Cortex of kidney (tissue), 1 donor: ENCODE data around the gene DENND4B.

Source experiments
- DNase-seq: peaks from one replicate; lab custom pipeline; 2025; lab: John Stamatoyannopoulos, UW

Gene DENND4B

DNA sequence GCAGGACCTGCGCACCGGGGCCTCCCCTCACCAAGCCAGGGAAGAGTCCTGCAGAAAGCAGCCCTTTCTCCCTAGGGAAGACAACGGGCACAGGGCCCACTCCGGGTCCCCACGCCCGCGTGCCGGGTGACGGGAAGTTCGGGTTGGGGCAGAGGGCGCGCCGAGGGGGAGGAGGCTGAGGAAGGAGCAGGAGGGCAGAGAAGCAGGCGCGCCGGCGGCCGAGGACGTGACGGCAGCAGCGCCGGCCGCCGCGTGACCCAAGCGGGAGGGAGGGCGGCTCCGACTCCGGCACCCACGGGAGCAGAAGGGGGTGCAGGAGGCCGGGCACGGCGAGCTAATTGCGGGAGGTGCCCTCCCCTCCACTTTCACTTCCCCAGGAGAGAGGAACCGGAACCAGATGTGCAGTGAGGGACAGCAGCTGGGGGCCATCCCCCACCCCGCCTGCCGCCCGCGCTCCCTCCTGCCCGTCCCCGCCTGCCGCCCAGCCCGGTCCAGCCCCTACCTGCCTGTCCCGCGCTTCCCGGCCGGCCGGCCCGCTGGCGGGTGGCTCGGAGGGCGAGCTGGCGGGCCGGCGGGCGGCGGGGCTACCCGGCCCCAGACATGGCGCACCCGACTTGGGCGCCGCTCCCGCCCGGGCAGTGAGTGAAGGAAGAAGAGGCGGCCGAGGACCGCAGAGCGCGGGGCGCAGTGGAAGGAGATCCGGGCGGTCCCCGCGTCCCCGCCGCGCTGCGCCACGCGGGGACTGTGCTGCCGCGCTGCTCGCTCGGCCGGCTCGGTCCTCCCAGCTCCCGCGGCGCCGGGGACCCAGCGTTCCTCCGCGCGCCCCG, 510 bp downstream of the DENND4B start:
- DNase-seq, result no peak

DNA sequence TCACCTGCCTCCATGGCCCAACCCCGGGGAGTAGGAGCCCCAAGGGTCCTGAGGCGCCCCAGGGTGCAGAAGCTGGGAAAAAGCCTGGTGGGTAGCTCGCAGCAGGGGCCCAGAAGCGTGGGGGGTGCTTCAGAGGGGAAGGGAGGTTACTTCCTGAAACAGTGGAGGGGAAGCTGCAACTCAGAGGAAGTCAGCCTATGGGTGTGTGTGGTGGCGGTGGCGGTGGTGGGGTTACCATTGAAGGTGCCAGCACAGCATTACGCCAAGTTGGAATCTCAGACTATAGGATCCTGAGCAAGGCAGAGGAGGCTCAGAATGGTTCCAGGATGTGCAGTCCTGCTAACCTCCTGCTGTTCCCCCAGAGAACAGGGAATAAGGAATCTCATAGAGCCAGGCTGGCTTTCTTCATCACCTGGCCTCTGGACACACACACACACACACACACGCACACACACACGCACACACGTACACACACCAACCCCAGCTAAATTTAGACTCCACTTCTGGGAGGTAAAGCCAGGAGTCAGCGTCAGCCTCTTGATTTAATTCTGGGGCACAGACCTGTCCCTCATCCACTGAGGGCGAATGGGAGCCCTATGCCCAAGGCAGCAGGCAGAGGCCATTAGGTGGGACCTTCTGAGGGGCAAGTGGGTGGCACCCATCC, 1.3 kb downstream of the DENND4B start:
- DNase-seq, result no peak

DNA sequence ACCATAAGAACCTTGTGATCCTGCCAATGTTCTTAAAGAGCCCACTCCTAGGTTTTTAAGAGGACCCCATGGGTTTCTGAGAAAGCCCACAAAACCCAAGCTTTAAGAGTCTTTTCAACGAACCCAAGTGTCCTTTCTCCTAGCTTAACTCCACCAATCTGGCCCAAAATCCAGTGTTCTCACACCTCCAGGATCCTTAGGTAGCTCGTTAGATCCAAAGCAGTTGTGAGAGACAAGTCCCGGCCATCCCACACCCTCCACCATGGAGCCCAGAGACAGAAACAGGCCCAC, 1.7 kb downstream of the DENND4B start:
- no peak for DNase-seq

DNA sequence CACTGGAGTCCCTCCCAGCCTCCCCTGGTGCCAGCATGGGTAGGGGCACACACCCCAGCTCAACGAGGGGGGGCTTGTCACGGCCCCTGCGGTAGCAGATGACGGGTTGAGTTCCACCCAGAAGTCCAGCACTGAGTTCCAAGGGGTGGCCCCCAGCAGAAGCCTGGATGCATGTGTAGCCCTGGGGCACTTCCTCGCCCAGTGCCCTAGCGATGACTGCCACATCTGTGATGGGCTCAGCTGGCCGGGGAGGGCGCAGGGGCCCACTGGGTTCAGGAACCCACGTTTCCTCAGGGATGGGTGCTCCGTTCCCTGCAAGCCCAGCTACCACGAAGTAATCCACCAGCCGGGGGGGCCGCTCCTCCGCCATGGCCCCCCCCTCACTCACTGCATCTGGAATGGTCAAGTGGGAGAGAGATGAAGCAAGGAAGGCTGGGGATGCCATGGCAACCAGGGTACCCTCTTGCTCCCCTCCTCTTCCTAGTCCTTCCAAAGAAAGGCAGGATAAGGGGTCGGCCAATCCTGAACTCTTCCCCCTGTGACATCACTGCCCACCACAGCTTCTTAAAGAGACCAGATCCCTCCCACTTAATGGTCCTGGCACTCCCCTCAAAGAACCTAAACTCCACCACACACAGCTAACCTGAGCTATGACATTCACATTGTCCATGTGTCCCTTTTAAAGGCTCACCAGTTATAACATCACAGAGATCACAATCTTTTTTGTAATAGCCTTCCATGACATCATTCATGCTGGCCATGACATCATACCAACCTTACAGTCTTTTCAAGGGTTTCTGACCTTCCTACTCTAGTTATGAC, 2.3 kb downstream of the DENND4B start:
- DNase-seq, result no peak

DNA sequence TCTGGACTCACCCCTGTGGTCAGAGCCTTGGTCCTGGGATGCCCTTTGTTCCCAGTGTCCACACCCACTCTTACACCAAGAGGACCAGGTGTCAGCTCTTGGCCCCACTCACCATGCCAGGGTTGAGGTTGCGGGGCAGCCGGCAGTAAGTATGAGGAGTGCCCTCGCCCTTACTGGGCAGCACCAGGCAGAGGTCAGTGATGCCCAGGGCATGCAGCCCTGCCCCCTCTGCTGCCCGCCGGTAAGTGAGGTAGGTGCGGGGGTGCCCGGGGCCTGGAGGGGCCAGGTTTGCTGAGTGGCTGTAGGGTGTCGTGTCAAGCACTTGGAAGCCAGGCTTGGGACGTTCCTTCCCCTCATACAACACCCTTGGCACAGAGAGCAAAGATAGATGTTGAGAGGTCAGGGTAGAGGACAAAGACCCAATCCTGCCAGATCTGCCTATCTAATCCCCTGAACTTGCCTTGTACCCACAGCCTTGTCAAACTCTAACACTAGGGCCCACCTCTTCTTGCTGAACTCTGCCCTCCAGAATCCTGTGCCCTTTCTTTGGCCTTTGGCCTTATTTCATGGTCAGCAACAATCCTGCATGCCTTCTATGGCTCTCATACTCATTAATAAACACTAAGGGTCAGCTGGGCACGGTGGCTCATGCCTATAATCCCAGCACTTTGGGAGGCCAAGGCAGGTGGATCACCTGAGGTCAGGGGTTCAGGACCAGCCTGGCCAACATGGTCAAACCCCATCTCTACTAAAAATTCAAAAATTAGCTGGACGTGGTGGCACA, 3.6 kb downstream of the DENND4B start:
- DNase-seq, result no peak

DNA sequence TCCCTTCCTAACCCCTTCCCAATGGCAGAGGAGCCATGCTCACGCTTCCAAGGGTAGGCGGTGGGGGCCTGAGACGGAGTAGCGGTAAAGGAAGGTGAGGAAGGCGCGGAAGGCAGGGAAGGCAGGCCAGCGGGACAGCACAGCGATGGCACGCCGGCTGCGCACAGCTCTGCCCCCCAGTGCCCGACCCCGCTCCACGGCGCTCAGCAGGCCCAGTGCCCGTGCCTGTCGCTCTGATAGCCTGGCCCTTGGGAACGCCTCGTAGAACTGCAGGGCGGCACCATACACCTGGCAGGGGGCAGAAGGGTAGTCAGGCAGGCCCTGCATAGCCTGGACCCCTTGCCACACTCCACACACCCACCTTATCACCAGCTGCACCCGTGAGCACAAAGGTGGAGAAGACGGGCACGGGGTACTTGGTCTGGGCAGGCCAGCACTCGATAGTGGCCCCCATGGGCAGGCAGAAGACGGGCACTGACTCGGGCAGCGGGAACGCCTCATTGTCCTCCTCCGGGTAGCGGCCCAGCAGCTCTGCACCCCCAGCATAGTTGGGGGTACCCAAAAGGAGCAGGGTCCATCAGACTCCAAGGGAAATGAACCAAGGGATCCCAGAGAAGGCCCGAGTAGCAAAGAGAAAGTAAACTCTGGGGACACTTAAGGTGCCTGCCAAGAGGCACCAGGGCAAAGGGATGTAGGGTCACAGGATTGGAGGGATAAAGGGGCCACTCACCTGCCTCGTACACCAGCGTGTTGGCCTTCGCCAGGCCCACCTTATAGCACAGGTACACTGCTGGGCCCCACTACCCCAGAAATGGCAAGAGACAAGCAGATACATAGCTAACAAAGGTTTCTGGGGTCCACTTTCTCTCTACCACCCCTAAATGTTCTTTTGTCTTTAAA, 4.4 kb downstream of the DENND4B start:
- DNase-seq, result no peak

DNA sequence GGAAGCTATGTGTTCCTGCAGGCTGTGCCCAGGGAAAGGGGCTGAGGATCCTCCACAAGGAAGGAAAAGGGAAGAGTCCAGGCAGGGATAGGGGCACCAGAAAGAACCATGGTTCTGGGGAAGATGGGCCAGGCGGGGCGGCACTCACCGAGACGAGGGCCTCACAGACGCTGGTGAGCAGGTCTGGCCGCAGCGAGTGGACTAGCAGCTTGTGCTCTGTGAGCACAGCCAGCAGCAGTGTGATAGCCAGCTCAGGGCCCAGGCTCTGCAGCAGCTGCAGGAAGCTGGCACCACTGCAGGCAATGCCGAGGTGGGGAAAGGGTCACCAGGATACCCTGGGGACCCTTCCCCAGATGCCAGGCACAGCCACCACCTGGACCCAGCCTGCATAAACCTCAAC, 5.8 kb downstream of the DENND4B start:
- DNase-seq, result no peak

DNA sequence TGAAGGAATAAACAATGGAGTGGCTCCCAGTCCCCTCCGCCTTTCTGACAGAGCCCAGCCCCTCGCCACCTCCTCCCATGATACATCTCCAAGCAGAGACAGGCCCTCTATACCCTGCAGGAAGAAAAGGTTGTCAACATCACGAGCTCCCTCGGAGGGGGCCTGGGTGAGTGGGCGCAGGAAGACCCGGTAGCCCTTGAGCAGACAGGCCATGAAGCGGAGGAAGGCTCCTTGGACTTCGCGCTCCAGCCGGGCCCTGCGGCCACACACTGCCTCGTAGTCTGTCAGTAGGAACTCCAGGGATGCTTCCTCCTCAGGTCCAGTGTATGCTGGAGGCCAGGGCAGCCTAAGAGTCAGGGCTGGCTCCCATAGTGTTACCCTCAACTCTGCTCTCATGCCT, 7.0 kb downstream of the DENND4B start:
- DNase-seq, result no peak

DNA sequence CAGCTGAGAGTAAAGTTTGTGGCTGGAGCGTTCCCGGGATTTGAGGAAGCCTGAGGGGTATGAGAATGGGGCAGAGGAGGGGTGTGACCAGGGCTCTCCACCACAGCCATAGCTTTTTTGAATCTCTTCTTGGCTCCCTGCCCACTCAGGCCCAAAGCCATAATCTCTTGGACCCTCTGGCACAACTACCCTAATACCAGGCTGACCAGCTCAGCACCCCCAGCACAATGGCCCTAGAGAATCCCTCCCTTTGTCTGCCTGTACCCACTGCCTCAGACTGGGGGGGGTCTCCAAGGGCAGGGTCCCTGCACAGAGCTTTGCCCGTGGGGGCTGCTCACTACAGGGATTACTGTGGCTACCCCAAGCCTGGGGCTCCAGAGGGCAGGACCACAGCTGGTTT, 7.5 kb downstream of the DENND4B start:
- DNase-seq, result no peak

DNA sequence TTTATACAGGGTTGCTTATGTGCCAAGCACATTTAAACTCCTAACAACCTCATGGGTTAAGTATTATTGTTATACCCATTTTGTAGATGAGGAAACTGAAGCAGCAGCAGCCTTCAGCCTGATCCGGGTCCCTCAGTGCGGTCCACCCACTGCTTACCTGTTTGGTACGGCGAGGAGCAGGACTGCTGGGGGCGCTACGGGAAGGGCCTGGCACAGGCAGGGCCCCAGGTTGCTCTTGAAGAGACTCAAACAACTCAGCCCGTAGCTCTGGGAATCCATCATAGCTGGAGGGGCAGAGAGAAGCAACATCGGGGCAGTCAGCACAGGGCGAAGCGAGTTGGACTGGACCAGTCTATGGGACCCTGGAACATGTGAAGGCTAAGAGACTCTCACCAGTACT, 9.2 kb downstream of the DENND4B start:
- DNase-seq, result no peak

DNA sequence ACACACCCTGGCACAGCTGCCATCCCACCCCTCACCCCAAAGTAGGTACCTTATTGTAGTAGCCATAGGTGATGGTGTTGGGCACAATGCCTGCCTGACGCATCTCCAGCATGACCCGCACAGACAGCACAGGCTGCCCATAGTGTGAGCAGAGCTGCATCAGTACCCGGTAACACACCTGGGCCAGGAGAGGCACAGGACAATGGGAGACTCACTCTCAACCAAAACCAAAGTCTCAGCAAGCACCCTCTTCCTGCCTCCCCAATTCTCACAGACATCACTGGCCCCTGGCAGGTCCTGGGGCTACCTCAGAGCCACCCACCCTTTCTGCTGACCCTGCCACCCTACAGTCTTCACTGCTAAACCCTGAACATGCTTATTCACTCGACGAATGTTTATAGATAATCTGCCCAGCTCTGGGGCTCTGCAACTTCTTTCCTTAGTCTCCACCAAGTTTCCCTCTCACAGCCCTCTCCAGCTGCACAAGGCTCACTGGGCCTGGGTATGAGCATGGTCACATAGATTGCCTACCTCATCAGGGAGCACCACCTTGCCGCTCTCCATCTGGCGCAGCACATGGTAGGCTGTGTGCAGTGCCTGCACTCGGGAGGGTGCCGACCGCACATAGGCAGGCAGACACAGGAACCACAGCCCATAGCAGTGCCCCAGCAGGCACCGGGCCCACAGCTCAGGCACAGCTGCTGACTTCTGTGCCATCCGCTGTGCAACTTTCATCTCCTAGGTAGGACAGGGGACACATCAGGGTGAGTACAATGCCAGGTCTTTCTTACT, 10.3 kb downstream of the DENND4B start:
- DNase-seq, result no peak

DNA sequence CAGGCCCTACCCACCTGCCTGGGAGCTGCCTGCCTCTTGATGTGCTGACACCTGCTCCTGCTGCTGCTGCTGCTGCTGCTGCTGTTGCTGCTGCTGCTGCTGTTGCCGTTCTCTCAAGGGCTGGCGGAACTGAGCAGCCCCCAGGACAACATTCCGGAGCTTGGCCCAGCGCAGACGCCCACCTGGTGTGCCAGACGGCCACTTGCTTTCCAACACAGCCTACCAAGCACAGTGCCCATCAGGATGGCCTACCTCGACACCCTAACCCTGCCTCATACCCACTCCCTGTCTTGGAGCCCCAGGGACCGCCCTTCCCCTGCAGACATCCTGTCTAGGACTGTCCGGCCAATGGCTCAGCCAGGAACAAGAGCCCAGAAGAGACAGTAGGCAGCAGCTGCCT, 11.8 kb downstream of the DENND4B start:
- no peak for DNase-seq

DNA sequence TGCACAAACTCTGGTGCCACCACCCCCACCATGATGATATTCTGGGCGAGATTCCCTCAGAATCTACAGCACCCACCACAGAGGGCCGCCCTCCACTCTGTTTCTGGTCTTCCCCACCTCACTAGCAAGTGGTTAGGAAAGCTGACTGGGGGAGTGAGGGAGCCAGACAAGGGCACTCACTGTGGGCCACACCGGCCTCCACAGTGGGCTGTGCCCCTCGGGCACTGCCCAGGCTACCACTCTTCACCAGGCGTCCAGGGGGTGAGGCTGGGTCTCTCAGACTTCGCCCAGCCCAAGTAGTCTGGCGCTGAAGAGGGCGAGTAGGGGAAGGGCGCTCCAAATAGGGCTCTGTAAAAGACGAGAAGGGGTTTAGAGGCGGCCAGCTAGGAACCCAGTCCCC, 12.6 kb downstream of the DENND4B start:
- no peak for DNase-seq

DNA sequence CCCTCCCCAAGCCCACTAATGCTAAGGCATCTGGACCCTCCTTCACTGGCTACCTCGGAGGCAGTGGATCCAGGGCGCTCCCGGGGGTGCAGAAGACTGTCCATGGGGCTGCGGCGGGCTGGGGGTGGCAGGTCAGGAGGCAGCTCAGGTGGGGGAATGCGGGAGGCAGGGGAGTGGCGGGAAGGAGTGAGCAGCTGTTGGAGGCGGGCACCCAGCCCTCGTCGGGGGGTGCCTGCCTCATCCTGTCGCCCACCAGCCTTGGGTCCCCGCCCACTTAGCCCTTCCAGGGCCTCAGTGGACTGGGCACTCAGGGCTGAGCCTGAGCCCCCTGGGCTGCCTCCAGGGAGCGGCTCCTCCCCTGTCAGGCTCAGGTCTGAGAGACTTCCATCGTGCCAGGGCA, 13.1 kb downstream of the DENND4B start:
- DNase-seq, result no peak

DNA sequence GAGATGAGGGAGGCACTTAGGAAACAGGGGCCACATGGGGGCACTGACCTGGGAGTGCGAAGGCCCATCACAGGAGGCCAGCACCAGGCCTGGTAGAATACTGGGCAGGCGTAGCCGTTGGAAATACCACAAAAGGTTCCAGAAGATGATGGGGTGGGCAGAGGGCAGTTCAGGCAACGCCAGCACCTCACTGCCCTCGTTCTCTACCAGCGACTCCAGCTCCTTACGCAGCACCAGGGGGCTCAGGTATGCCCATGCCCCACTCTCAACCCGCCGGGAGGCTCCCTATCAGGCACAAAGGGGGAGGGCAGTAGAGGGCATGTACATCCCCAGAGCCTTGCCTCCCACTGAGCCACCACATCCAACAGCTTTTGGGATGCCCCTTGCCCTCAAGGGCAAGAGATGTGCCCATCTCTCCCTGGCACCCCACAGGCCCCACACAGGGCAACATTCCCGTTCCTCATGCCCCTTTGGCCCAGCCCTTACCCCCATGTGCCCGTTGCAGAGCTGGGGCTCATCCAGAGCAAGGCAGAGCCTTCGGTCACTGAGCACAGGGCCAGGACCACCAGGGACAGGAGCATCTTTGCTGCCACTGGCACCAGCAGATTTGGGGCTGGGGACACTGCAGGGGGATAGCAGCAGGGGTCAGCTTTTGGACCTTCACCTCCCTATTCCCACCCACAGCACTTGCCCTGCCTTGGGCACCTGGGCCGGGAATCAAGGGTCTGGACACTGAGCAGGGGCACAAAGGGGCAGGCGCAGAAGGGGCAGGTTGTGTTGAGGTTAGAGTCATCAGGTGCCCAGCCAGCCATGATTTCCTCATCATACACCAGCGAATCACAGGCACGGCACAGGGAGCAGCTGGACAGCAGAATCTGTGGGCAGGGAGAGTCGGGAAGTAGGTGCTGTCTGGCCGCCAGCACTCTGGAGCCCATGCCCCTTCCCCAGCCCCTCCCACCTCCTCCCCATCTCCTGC, 14.1 kb downstream of the DENND4B start:
- no peak for DNase-seq

DNA sequence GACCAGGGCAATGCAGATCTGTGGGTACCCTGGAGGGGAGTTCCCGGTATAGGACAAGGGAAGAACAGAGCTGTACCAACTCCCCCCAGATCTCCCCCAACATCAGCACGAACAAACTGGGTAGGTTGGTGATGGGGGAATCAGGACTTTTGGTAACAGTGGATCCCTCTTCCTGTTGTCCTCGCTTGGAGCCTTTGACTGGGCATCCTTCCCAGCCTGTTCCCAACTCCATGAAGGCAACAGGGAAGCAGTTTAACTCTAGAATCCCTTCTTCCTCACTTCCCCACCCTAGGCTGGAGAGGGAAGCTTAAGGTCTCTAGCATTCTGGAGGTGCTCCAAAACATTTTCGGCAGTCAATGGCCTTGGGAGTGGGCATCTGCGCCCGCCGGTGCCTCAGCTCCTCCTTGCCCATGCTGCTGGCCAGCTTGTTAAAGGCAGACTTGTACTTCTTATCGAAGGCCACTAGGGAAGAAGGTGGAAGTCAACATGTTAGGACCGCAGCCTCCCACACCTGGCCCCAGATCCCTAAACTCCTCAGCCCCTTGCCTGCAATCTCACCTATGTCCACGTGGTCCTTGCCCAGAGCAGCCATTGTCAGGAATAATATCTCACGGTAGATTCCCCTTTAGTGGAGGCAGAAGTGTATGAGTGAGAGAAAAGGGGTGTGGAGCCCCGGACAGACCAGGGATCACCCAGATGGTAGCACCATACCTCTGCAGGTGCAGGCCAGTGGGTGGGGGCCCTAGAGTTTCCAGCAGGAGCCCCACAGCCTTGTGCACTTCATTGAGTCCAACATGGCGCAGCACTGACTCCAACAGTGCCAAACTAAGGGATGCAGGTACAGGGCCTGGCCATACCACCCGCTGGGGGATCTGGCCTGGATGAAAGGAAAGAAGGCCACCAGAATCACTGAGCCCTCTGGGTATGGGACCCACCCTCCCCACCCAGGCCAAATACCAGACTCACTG, 16.3 kb downstream of the DENND4B start:
- no peak for DNase-seq

DNA sequence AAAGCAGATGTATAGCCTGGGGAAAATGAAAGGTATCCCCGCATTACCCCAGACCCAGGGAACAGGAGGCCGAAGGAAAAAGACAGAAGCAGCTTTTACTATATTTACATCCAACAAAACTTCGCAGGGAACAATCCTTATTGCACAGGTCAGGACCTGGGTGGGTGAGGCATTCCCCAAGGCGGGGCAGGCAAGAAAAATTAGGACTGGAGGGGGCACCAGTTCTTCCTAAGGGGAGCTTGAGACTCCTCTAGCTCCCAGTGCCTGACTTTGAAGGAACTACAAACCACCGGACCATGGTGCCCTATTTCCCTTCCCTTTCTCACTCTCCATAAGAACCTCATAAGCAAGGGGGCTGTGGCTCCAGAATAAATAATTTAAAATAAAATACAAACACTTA, 17.1 kb downstream of the DENND4B start:
- DNase-seq, result no peak

DNA sequence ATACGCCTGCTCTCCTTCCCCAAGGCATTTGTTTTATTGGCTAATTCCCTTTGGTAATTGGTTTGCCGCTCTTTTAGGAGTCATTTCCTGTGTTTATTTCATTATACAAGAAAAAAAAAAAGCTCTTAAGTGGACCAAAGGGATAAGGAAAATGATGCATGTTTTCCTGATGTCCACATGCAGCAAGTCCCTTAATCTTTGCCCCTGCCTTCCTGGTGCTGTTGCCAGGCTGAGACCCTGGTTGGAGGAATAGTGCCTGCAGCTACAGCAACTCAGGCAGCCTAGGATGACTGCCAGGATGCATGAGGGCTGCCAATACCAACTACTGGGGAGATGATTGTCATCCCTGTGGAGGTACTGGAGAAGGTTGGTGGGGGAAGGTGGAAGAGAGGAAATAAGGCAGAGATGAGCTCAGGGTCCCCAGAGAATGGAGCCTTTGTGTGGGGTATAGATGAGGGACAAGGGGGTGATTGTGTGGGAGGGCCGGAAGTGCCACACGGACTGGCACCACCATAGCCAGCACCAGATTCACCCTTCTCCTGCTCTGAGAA, 17.7 kb downstream of the DENND4B start:
- no peak for DNase-seq
